GM19397 (cell line): ENCODE measurements around the gene GALNT14.

Experiments used
- ATAC-seq: cut with Tn5 transposase; IDR thresholded peaks from one replicate; pipeline ENCODE4 v1.9.1; 2021; ENCODE audit warnings: mild to moderate bottlenecking, moderate library complexity; ENCODE audit not compliant: unreplicated experiment

The GALNT14 gene

DNA sequence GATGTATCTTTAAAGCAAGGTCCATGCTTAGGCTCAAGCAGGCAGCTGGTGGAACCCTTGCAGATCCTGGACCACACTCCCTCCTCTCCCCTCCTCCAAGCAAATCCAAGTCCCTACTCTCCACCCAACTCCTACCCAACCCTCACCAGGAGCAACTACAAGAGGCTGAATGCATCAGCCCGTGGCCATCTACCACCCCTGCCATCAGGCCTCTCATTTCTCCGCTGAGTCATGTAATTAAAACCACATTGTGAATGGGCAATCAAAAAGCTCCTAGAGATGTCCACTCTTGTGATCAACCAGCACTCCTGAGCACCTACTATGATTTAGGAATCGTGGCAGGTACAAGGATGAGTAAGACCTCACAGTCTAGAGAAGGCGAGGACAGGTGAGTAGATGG, 188.8 kb downstream of the GALNT14 start:
- no peak for ATAC-seq

GRCh38 chr2:30948857-30949256, 189.4 kb downstream of the GALNT14 start:
- ATAC-seq = no peak

DNA sequence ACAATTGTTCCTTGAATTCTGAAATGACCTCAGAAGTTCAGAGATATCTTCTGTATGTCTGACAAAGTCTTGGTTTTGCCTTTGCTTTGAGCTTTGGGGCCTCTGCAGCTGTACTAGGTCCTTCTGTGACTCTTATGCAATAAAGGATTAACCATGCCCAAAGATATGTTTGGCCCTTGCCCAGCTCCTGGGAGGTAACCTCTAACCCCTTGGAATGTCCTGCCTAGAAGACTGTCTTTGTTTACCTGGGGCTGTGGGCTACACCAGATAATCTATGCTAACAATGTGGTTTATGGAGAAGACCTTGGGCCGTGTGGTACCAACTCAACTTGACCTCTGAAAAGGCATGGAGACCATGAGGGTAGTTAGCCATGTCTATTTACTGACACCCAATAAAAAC, 190.1 kb downstream of the GALNT14 start:
- no peak for ATAC-seq

- ATAC-seq = no peak
Measured at GRCh38 chr2:30947686-30948085, 190.6 kb downstream of the GALNT14 start.

GRCh38 chr2:30942419-30942818, 195.8 kb downstream of the GALNT14 start:
- no peak for ATAC-seq

DNA sequence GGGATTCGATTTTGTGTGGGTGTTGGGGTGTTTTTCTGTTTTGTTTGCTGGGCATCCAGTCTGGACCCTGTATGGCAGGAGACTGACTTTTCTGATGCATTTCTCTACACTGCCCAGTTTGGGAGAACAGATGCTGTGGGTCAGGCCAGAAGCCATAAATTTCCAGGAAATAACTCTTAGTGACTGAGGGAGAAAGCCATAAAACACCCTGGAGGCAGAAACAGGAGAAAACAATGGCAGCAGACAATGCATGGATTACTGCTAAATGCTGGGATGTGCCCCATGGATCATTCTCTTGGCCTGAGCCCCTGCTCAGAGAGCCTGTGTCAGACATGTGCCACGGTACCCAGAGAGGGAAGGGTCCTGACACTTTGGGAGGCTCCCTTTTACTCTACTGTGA, 197.4 kb downstream of the GALNT14 start:
- ATAC-seq = no peak

DNA sequence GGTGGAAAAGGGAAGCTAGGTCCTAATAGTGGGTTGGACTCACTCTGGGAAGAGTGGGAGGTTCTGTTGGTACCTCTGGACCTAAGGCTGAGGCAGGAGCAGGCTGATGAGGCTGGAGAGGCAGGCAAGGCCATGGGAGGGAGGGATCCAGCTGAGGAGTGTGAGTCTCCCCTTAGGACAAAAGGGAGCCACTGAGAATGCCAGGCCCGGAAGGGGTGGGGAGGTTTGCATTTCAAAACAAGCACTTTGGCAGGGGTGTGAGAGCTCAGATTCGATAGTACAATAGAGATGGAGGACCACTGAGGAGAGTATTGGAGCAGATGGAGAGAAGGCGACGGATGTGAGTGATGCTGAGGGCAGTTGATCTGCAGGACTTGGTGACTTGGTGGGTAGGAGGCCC, 198.9 kb downstream of the GALNT14 start:
- ATAC-seq = no peak

- ATAC-seq = no peak
Measured at GRCh38 chr2:30938196-30938595, 200.0 kb downstream of the GALNT14 start.

GRCh38 chr2:30936977-30937376, 201.3 kb downstream of the GALNT14 start:
- ATAC-seq = no peak

- no peak for ATAC-seq
Measured at GRCh38 chr2:30935795-30936194, 202.4 kb downstream of the GALNT14 start.

GRCh38 chr2:30934066-30934465, 204.2 kb downstream of the GALNT14 start:
- no peak for ATAC-seq

GRCh38 chr2:30933496-30933895, 204.7 kb downstream of the GALNT14 start:
- no peak for ATAC-seq

DNA sequence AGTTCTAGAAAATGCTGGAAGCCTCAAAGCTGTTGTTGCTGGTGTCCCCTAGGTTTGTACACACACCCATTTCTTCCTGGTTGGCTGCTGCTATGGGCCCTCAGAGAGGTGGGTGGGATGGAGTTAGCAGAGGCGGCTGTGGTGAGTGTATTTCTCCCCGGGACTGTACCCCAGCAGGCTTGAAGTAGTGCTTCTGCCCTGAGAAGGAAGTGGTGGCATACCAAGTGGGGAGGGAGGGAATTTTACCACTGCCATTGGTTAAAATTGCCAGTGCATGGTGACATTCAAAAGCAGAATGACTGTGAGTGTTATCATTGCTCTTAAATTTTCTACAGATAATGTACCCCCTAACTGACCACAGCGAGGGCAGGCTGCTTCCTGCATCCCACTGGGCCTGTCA, 205.4 kb downstream of the GALNT14 start:
- ATAC-seq = no peak

- ATAC-seq = no peak
Measured at GRCh38 chr2:30931841-30932407, 206.3 kb downstream of the GALNT14 start.

GRCh38 chr2:30930716-30931115, 207.5 kb downstream of the GALNT14 start:
- no peak for ATAC-seq

GRCh38 chr2:30927465-30928075, 210.7 kb downstream of the GALNT14 start:
- ATAC-seq = no peak

DNA sequence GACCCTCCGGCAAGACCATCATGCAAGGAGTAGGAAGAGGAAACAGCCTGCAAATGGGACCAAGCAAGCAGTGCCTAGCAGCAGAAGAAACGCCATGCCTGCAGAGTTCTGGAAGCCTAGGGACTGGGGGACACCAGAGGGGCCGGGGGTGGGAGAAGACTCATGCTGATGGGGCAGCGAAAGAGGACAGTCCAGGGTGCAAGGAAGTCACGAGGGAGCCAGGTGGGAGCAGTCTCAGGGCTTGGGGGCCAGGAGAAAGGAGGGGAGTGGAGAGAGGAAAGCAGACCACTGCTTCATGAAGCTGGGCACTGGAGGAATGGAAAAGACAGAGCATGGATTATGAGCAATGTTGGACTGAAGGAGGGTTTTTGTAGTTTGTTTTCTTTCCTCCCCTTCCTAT, 211.6 kb downstream of the GALNT14 start:
- ATAC-seq = no peak

GRCh38 chr2:30923623-30924022, 214.6 kb downstream of the GALNT14 start:
- ATAC-seq = no peak

DNA sequence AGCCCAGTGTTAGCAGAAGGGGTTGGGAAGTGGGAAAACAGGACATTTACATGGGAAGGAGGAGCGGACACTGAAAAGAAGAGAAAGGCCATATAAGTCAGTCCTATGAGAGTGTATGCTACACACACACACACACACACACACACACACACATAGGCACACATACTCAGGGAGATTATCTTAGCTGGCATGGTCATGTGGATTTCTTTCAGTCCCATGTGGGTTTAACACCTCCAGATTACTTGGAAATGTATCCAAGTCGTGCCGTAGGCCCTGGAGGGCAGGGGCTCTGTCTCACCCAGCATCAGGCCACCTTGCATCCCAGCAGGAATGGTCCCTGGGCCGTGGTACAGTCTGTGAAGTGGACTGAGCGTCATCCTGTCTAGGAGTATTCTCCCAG, 217.7 kb downstream of the GALNT14 start:
- no peak for ATAC-seq

DNA sequence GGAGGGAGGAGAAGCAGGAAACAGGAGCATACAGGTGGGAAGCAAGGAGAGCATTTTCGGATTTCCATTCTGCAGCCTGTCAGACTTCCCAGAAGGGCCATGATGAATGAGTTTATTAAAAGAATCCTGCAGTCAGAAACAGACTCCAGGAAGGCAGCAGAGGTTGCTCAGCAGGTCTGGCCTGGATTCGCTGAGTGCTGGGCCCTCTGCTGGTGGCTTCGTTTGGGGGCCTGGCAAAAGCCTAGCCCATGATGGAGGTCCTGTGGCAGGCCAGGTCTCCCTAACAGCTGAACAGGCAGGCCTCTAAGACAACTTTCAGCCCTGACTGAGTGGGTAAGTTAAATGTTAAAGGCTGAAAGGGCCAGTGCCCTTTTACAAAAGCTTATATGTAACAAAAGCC, 222.8 kb downstream of the GALNT14 start:
- no peak for ATAC-seq

DNA sequence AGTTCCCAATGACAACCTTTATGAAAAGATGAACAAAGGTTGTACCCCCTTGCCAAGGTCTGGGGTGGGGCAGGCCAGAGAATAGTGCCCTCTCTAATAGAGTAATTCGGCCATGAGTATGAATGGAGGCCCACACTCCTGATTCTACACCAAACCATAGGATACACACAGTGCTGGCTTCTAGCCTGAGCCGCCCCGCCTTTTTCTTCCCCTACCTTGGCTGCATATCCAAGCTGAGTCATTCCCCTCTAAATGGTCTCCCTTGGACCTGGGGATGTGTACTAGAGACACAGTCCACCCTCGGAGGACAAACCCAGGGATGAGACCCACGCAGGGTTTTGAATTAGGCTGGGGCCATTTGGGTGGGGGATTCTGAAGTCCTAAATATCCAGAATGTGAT, 223.8 kb downstream of the GALNT14 start:
- no peak for ATAC-seq

DNA sequence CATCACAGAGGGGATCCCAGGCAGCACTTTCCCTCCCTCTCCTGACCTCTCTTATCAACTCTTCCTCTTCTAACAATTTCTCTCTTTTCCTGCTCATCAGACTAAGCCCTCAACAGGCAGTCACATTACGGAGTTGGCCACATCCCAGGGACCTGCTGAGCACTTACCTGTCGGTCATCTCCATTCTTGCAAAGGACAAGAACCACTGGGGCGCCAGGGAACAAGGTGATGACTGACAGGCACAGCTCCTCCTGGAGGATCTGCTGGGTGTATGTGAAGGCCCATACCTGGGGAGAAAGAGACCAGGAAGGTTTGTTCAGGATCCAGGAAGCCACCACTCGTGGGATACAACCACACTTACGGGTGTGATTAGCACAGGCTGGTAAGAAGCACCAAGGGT, 226.2 kb downstream of the GALNT14 start:
- ATAC-seq = no peak

DNA sequence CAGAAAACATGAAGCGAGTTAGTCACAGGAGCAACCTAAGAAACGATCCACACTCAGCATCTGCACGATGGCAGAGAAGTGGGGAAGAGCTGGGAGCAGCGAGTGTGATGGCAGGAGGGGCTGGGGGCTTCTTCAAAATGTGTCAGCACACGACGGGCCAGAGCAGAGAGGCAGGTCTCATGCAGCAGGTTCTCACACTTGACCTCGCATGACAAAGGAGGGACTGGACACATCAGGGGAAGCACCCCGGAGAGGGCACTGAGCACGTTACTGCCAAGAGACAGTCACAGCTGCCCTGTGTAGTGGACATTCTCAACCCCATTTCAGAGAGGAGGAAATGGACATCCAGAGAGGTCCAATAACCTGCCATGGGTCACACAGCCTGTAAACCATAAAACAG, 226.9 kb downstream of the GALNT14 start:
- no peak for ATAC-seq
